Suppressor macrophage (primary cell): ENCODE measurements around the gene DIS3L.
"Not testable (repeated sequence)": the region's sequence is repeated elsewhere in the genome, so short reads cannot be mapped to it uniquely, and the experiment has no call there.

ENCODE experiments used
- DNase-seq, 4 experiments: peaks; one replicate each; pipeline ENCODE4 v3.0.0-alpha.2; 2020 to 2022

The DIS3L gene

DNA sequence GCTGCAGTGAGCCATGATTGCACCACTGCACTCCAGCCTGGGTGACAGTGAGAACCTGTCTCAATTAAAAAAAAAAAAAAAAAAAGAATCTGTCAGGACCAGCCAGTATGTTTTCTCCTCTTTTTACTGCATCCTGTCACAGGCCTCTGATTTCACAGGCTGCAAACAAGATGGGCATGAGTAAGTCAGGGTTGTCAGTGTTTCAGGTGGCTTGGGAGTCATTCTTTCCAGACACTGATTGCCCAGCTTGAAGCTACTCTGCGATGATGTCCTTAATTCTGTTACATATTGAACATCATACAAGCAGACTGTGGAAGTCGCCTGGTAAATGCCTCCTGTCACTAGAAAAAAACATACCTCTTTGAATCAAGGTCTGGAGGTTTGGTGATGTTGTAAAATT is 18.8 kb downstream of the DIS3L start:
- no peak for DNase-seq

GRCh38 chr15:66323312-66323928 is 30.1 kb downstream of the DIS3L start:
- no peak for DNase-seq

- no peak for DNase-seq
Measured at GRCh38 chr15:66326051-66326450, 32.7 kb downstream of the DIS3L start.

GRCh38 chr15:66327736-66328135 is 34.4 kb downstream of the DIS3L start:
- no peak for DNase-seq

DNA sequence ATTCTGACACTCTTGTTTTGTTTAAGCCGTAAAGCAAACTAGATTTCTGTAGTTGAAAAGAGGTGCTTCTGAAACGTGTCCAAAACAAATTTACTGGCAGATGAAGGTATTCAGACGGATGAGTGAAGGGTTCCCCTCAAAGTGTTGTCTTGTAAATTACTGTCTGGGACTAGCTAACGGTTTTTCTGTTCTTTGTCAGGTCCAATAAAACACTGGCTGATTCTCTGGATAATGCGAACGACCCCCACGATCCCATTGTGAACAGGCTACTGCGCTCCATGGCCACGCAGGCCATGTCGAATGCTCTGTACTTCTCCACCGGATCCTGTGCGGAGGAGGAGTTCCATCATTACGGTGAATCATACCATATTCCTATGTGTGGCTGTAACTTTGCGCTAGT is 35.4 kb downstream of the DIS3L start:
- DNase-seq, result no peak

- not testable (repeated sequence) for DNase-seq
Measured at GRCh38 chr15:66348530-66348929, 55.2 kb downstream of the DIS3L start.

GRCh38 chr15:66356077-66356358 is 62.6 kb downstream of the DIS3L start:
- no peak for DNase-seq

- peak; percentile 98 to 99 (median 98) for DNase-seq
Measured at GRCh38 chr15:66356359-66357236, 63.2 kb downstream of the DIS3L start, which contains the start of gene TIPIN. TIPIN (minus strand) TSS chr15:66356685; CDS start chr15:66352947, 3,738 bp downstream.

DNA sequence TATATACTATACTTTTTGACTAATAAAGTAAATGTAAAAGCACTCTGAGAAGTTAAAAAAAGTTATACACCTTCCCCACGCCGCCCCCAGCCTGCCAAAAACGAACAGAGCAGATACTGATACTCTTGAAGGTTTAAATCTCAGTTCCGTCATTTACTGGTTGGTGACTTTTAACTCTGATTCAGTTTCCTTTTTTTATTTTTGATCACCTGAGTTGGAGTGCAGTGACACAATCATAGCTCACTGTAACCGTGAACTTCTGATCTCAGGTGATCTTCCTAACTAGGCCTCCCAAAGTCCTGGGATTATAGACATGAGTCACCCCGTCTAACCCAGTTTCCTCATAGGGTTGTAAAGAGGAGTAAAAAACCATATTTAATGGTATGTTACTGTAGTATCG is 66.4 kb downstream of the DIS3L start:
- DNase-seq, result no peak

- DNase-seq, result peak in 3 of 4 experiments; percentile 24 to 53 (median 42)
Measured at GRCh38 chr15:66361745-66362460, 68.5 kb downstream of the DIS3L start.

DNA sequence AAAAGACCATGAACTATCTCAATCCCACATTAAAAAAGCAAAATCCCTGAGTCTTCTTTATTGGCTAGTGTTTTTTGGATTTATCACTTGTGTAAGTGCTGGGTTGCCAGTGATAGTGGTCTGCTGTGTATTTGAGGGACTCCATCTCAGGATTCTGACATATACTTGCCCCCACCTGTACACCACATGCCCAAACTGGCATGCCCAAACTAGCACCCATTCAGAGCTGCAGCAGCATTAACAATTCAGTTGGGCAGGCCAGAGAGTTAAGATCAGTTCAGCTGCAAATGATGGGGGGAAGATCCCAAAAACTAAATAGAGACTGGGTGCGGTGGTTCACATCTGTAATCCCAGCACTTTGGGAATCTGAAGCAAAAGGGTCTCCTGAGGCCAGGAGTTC is 69.4 kb downstream of the DIS3L start:
- DNase-seq, result no peak

GRCh38 chr15:66364944-66365528 is 71.7 kb downstream of the DIS3L start:
- DNase-seq, result no peak

- peak; percentile 17 to 61 (median 45) for DNase-seq
Measured at GRCh38 chr15:66369773-66370651, 76.6 kb downstream of the DIS3L start.

- no peak for DNase-seq
Measured at GRCh38 chr15:66374179-66374578, 80.8 kb downstream of the DIS3L start.

GRCh38 chr15:66378814-66379430 is 85.6 kb downstream of the DIS3L start:
- no peak for DNase-seq

GRCh38 chr15:66381376-66381775 is 88.0 kb downstream of the DIS3L start:
- peak in 1 of 4 experiments; percentile 24 for DNase-seq
